ENCODE data around the gene DLK1.

DNA sequence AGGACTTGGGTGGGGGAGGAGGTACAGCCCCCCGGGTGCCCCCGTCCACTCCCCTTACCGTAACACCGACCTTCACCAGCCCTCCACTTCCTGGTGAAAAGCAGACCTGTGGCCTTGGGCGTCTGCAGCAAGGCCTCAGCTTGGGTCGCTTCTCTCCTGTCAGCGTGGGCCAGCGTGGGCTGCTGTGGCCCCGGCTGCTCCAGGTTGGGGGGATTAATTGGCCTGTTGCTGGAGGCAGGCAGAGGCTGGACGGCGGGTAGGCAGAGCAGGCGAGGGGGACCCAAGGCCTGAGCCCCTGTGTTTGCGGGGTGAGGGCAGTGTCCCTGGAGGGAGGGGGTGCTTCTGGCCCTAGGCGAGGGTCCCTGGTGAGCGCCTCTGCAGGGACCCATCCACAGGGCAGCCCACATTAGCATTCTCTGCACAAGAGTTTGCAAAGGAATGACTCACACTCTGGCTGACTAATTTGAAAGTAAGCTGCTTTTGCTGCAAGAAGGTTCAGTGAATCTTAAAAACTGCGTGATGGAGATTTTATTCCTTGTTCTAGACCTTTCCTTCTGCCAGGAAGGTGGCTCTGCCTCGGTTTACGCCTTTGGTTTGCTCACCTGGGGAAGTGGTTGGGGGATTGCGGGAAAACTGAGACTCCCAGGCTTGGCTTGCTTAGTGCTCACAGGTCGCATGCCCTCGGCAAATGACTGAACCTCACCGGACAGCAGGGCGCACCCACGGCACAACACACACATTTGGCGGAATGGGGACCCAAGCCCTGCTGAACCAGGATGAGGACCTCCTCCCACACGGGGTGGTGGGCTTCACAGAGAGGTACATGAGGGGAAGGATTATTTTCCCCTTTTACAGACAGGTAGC, 37.9 kb upstream of the DLK1 start:
- TF ChIP-seq, protein P1, sequence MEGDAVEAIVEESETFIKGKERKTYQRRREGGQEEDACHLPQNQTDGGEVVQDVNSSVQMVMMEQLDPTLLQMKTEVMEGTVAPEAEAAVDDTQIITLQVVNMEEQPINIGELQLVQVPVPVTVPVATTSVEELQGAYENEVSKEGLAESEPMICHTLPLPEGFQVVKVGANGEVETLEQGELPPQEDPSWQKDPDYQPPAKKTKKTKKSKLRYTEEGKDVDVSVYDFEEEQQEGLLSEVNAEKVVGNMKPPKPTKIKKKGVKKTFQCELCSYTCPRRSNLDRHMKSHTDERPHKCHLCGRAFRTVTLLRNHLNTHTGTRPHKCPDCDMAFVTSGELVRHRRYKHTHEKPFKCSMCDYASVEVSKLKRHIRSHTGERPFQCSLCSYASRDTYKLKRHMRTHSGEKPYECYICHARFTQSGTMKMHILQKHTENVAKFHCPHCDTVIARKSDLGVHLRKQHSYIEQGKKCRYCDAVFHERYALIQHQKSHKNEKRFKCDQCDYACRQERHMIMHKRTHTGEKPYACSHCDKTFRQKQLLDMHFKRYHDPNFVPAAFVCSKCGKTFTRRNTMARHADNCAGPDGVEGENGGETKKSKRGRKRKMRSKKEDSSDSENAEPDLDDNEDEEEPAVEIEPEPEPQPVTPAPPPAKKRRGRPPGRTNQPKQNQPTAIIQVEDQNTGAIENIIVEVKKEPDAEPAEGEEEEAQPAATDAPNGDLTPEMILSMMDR (IDR thresholded peaks at IDR 0.05), result no peak
- no peak for TF ChIP-seq POLR2A (IDR thresholded peaks at IDR 0.05)

Data from transverse colon (tissue), 3 donors.